IMR-90 (cell line): ENCODE data around the gene CCR5AS.
"Not testable (repeated sequence)": the region's sequence is repeated elsewhere in the genome, so short reads cannot be mapped to it uniquely, and the experiment has no call there.

Experiments
- BHLHE40 ChIP-seq: fragments of 150-350 bp; IDR thresholded peaks from 2 replicates; pipeline ENCODE4 v1.6.1; 2016; ENCODE audit warnings: mild to moderate bottlenecking, low read depth, low read length
- CEBPB ChIP-seq: IDR thresholded peaks from 2 replicates; pipeline ENCODE4 v1.6.1; 2012; ENCODE audit warnings: low read depth, low read length, improper control_type of control experiment
- CTCF ChIP-seq: conservative IDR thresholded peaks from 2 replicates; pipeline ENCODE4 v1.5.1; 2012; ENCODE audit warnings: mild to moderate bottlenecking, low read depth, low read length, improper control_type of control experiment
- FOS ChIP-seq: fragments of 150-350 bp; IDR thresholded peaks from 2 replicates; pipeline ENCODE4 v1.6.1; 2016; ENCODE audit warnings: low read depth, low read length
- MAFK ChIP-seq: IDR thresholded peaks from 2 replicates; pipeline ENCODE4 v1.6.1; 2012; ENCODE audit warnings: low read depth, low read length, improper control_type of control experiment
- MXI1 ChIP-seq: IDR thresholded peaks from 2 replicates; pipeline ENCODE4 v1.6.1; 2012; ENCODE audit warnings: low read depth, mild to moderate bottlenecking, low read length, moderate library complexity, borderline replicate concordance
- POLR2A ChIP-seq: IDR thresholded peaks from 2 replicates; pipeline ENCODE4 v1.6.1; 2012; ENCODE audit warnings: mild to moderate bottlenecking, low read depth, low read length
- RAD21 ChIP-seq: IDR thresholded peaks from 2 replicates; pipeline ENCODE4 v1.6.1; 2012; ENCODE audit warnings: low read length, improper control_type of control experiment
- RCOR1 ChIP-seq: IDR thresholded peaks from 2 replicates; pipeline ENCODE4 v1.6.1; 2012; ENCODE audit warnings: mild to moderate bottlenecking, low read length, improper control_type of control experiment; ENCODE audit not compliant: insufficient replicate concordance
- RFX5 ChIP-seq: IDR thresholded peaks from 2 replicates; pipeline ENCODE4 v1.8.0; 2012; ENCODE audit warnings: low read depth, mild to moderate bottlenecking, low read length, moderate library complexity
- SMC3 ChIP-seq: fragments of 150-350 bp; IDR thresholded peaks from 2 replicates; pipeline ENCODE4 v1.6.1; 2016; ENCODE audit warnings: low read depth, mild to moderate bottlenecking, antibody characterized with exemption, low read length, moderate library complexity
- TF ChIP-seq, protein P1 (sequence below): fragments of 150-350 bp; IDR thresholded peaks from 2 replicates; pipeline ENCODE4 v1.6.1; 2017; ENCODE audit warnings: mild to moderate bottlenecking, antibody characterized with exemption, low read length, low read depth

DNA sequence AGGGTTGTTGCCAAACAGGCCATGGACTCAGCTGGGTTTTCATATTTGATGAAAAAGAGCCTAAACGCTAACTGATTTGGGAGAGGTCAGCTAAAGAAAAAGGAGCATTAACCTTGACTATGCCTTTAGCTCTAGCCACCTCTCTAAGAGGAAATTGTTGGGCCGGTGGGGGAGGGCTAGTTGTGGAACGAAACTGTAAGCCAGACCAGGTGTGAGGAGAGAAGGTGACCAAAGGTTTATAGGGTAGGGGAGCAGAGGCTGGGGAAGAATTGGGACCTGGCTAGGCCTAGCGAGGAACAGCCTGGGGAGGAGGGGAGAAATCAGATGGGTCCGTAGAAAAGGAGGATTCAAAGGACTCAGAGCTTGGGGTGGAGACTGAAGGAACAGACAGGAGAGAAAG is 15.3 kb downstream of the CCR5AS start:
- not testable (repeated sequence) for TF ChIP-seq CTCF, POLR2A, RAD21, MXI1, BHLHE40, RCOR1, FOS, MAFK, SMC3, RFX5, CEBPB
- TF ChIP-seq, protein P1, sequence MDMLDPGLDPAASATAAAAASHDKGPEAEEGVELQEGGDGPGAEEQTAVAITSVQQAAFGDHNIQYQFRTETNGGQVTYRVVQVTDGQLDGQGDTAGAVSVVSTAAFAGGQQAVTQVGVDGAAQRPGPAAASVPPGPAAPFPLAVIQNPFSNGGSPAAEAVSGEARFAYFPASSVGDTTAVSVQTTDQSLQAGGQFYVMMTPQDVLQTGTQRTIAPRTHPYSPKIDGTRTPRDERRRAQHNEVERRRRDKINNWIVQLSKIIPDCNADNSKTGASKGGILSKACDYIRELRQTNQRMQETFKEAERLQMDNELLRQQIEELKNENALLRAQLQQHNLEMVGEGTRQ: not testable (repeated sequence)
